Subcutaneous adipose tissue (tissue), 4 donors: ENCODE measurements around the gene KCNT1. TPM values are rescaled to one million over a fixed set of nuclear protein-coding genes. Genes with fewer than 3 reads are reported as not detected.

Experiments
- total RNA-seq, 4 donors: library from RNA; depleted of rRNA; stranded (reverse); fragments of >200 nt; gene quantifications; one replicate each; pipeline ENCODE4 v1.1.0, GENCODE V29; 2016
- TF ChIP-seq, protein P1 (sequence below): fragments of 450-650 bp; IDR thresholded peaks from one replicate; pipeline ENCODE4 v1.5.1; 2016; ENCODE audit warnings: low read depth, mild to moderate bottlenecking, control low read depth, antibody characterized with exemption, moderate library complexity

The KCNT1 gene
- total RNA-seq, 4 donors from 2014 or later: 0.33 to 0.51 TPM; not detected in 2

DNA sequence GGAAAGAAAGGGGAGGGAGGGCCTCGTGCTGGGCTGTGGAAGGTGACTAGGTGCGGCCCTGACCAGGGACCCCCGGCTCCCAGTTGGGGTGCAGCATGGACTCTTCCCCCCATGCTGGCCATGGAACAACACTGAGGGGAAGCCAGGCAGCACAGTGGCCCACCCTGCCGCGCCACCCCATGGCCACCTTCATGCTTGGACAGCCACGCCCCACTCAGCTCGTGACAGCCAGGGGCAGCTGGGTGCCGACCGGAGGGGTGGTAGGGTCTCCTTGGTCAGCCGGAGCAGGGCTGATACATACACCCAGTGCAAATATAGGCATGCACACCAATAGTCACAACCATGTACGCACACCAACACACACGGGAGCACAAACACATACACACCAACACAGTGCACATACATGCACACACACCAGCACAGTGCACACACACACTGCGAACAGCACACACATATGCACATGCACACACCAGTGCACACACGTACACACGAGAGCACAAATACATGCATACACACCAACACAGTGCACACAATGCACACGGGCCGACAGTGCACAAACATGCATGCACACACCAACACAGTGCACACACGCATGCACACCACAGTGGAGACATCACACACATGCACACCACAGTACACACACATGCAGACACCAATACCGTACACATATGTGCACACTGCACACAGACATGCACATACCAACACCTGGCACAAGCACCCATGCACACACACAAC is 11.0 kb upstream of the KCNT1 start:
- TF ChIP-seq, protein P1, sequence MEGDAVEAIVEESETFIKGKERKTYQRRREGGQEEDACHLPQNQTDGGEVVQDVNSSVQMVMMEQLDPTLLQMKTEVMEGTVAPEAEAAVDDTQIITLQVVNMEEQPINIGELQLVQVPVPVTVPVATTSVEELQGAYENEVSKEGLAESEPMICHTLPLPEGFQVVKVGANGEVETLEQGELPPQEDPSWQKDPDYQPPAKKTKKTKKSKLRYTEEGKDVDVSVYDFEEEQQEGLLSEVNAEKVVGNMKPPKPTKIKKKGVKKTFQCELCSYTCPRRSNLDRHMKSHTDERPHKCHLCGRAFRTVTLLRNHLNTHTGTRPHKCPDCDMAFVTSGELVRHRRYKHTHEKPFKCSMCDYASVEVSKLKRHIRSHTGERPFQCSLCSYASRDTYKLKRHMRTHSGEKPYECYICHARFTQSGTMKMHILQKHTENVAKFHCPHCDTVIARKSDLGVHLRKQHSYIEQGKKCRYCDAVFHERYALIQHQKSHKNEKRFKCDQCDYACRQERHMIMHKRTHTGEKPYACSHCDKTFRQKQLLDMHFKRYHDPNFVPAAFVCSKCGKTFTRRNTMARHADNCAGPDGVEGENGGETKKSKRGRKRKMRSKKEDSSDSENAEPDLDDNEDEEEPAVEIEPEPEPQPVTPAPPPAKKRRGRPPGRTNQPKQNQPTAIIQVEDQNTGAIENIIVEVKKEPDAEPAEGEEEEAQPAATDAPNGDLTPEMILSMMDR: no peak

DNA sequence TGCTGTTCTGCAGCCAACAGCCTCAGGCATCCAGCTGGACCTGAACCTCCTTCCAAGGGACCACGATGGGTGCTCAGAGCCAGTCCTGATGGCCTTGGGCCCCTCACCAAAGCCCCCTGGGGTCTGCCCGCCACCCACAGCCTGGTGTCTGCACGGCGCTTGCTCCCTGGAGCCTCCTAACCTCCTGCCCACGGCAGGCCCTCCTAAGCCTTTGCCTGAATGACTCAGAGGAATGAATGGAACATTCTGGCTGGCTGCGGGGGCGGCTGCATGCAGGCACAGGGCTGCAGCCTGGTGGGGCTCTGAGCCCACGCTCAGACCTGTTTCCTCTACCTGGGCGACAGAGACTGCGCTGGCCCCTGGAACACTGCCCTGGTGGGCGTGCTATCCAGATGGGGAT is 9.6 kb upstream of the KCNT1 start:
- TF ChIP-seq, protein P1: no peak

DNA sequence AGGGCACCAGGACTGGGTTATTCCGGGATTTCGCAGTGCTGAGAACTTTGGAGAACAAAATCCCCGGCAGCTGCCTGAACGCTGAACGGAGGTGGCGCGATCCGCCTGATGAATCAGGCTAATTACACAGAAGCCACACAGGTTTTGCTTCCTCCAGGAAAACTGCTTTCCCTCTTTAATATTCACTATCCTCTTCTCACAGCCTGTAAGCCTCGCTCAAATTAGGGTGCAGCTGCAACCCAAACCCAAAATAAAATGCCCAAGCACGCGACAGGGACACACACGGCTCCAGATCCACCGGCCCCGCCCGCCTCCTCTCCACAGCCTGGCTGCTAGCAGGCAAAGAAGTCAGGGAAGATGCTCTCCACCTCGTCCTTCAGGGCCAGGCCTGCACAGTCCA is 8.7 kb upstream of the KCNT1 start:
- TF ChIP-seq, protein P1: no peak

DNA sequence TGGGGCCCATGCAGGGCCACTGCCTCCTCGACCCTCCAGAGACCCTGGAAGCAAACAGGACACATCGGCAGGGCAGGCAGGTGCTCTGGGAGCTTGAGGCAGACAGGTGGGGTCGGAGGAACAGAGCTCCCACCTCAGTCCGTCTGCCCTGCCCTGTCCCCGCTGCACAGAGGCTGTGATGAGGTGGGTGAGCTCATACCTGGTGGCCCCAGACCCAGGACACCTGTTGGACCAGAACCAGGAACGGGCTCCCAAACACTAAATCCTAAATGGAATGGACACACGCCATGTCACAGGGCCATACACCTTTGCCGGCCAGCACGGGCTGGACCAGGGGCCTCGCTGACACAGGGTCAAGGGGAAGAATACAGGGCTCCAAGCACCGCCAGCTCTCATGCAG is 8.2 kb upstream of the KCNT1 start:
- TF ChIP-seq, protein P1: no peak

DNA sequence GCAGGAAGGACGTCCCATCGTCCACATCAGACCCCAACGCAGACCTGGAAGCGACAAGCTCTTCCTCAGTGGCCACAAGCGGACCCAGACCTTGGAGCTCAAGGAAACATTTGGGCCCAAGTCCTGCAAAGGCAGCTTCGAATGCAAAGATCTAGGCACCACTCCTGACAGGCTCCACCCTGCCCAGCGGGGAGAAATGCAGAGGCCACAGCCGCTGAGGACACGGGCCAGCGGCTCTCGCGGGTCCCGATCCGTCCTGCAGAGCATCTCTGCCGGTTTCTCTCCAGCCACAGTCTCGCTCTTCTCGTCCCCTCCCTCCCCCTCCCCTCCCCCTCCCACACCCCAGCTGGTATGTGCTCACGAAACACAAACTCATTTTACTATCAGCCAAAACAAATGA is 7.6 kb upstream of the KCNT1 start:
- TF ChIP-seq, protein P1: no peak

DNA sequence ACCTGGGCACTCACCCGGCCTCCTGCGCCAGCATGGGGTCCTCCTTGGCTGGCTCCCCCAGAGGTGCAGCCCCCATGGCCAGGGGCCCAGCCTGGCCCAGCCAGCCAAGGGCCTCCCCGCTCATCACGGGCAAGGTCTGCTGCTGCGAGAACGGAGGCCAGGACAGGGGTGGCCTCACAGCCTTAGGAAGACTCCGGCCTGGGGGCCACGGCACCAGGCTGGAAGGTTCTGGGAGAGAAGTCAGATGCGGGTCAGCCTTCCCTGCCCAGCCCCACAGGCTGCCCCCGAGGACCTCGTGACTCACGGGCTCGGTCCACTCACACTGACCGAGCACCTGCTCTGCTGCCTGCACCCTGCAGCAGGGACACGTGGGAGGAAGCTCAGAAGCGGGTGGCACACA is 6.9 kb upstream of the KCNT1 start:
- TF ChIP-seq, protein P1: no peak

DNA sequence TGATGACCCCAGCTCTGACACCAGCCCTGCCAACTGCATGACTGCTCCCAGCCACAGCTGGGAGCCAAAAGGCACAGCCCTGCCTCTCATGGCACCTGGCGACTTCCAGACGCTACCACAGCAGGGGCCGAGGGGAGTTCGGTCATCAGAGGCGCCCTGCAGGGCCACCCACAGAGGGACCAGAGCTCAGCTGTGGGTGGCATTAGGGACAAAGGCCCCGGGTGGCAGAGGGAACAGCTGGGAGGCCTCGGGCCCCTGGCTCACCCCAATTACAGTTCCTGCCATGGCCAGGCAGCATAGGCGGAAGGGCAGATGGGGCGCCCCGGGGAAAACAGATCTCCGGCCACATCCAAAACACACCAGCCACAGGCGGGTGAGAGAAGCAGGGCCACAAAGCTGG is 6.3 kb upstream of the KCNT1 start:
- TF ChIP-seq, protein P1: no peak
